H9 (cell line): ENCODE measurements around the gene GDF15. TPM values are rescaled to one million over a fixed set of nuclear protein-coding genes. Genes with fewer than 3 reads are reported as not detected.

Experiments
- DNase-seq: peaks from one replicate; pipeline ENCODE4 v3.0.0-alpha.2; 2017
- H2AFZ ChIP-seq: one replicate; pipeline ENCODE4 v1.6.1; 2013; ENCODE audit warnings: mild to moderate bottlenecking, low read length, control low read depth, moderate library complexity
- H2AK5ac ChIP-seq: 2 replicates; pipeline ENCODE4 v1.6.1; 2013; ENCODE audit warnings: low read length, control low read depth, mixed read lengths; ENCODE audit not compliant: insufficient read length
- H2BK120ac ChIP-seq: one replicate; pipeline ENCODE4 v1.6.1; 2013; ENCODE audit warnings: low read depth, mild to moderate bottlenecking, low read length, control low read depth, inconsistent platforms; ENCODE audit not compliant: poor library complexity, severe bottlenecking
- H2BK12ac ChIP-seq: 2 replicates; pipeline ENCODE4 v1.6.1; 2013; ENCODE audit warnings: low read length, control low read depth, mixed read lengths, low read depth; ENCODE audit not compliant: insufficient read length
- H2BK15ac ChIP-seq: 2 replicates; pipeline ENCODE4 v1.6.1; 2013; ENCODE audit warnings: low read depth, low read length, control low read depth
- H2BK20ac ChIP-seq: one replicate; pipeline ENCODE4 v1.6.1; 2013; ENCODE audit warnings: low read depth, mild to moderate bottlenecking, low read length, control low read depth, inconsistent platforms; ENCODE audit not compliant: poor library complexity, severe bottlenecking
- H2BK5ac ChIP-seq: 2 replicates; pipeline ENCODE4 v1.6.1; 2013; ENCODE audit warnings: low read length, control low read depth, mixed read lengths; ENCODE audit not compliant: insufficient read length
- H3K14ac ChIP-seq: 2 replicates; pipeline ENCODE4 v1.6.1; 2013; ENCODE audit warnings: low read length, control low read depth; ENCODE audit not compliant: insufficient read depth
- H3K18ac ChIP-seq: 2 replicates; pipeline ENCODE4 v1.6.1; 2013; ENCODE audit warnings: low read depth, mild to moderate bottlenecking, mixed read lengths, low read length, control low read depth; ENCODE audit not compliant: insufficient read length
- H3K23ac ChIP-seq: 2 replicates; pipeline ENCODE4 v1.6.1; 2013; ENCODE audit warnings: low read length, control low read depth, mixed read lengths, low read depth; ENCODE audit not compliant: insufficient read length
- H3K23me2 ChIP-seq: 2 replicates; pipeline ENCODE4 v1.6.1; 2013; ENCODE audit warnings: low read depth, mild to moderate bottlenecking, mixed read lengths, low read length, control low read depth; ENCODE audit not compliant: insufficient read length, poor library complexity, severe bottlenecking
- H3K27ac ChIP-seq: 2 replicates; pipeline ENCODE4 v1.5.1; 2013; ENCODE audit warnings: low read length, control low read depth, mixed read lengths, low read depth; ENCODE audit not compliant: insufficient read length
- H3K27me3 ChIP-seq: 2 replicates; pipeline ENCODE4 v1.6.1; 2013; ENCODE audit warnings: low read length, control low read depth, inconsistent platforms; ENCODE audit not compliant: insufficient read depth
- H3K4ac ChIP-seq: 2 replicates; pipeline ENCODE4 v1.6.1; 2013; ENCODE audit warnings: low read depth, mild to moderate bottlenecking, control low read depth, inconsistent platforms, low read length, moderate library complexity
- H3K4me1 ChIP-seq: 2 replicates; pipeline ENCODE4 v1.6.1; 2013; ENCODE audit warnings: low read length, control low read depth, inconsistent platforms; ENCODE audit not compliant: insufficient read depth
- H3K4me2 ChIP-seq: 2 replicates; pipeline ENCODE4 v1.6.1; 2013; ENCODE audit warnings: low read length, control low read depth, mixed read lengths; ENCODE audit not compliant: insufficient read length, insufficient read depth
- H3K56ac ChIP-seq: 2 replicates; pipeline ENCODE4 v1.6.1; 2013; ENCODE audit warnings: low read depth, mild to moderate bottlenecking, mixed read lengths, low read length, control low read depth; ENCODE audit not compliant: insufficient read length
- H3K79me1 ChIP-seq: 2 replicates; pipeline ENCODE4 v1.6.1; 2013; ENCODE audit warnings: low read depth, mild to moderate bottlenecking, moderate library complexity, low read length, control low read depth, inconsistent platforms; ENCODE audit not compliant: insufficient read depth, poor library complexity, severe bottlenecking
- H3K79me2 ChIP-seq: 2 replicates; pipeline ENCODE4 v1.6.1; 2013; ENCODE audit warnings: low read length, control low read depth, inconsistent platforms; ENCODE audit not compliant: insufficient read depth
- H3K9ac ChIP-seq: 2 replicates; pipeline ENCODE4 v1.6.1; 2013; ENCODE audit warnings: low read length, control low read depth, mixed read lengths; ENCODE audit not compliant: insufficient read length; ENCODE audit errors: extremely low read depth
- H3K9me3 ChIP-seq: one replicate; pipeline ENCODE4 v1.6.1; 2013; ENCODE audit warnings: low read depth, low read length, inconsistent platforms; ENCODE audit not compliant: control insufficient read depth
- H3T11ph ChIP-seq: one replicate; pipeline ENCODE4 v1.6.1; 2013; ENCODE audit warnings: mild to moderate bottlenecking, low read length, control low read depth, inconsistent platforms
- H4K20me1 ChIP-seq: one replicate; pipeline ENCODE4 v1.6.1; 2013; ENCODE audit not compliant: control insufficient read depth, insufficient read length, insufficient read depth
- H4K5ac ChIP-seq: 2 replicates; pipeline ENCODE4 v1.6.1; 2013; ENCODE audit warnings: low read depth, mild to moderate bottlenecking, mixed read lengths, low read length, control low read depth; ENCODE audit not compliant: insufficient read length
- H4K8ac ChIP-seq: replicated peaks from 2 replicates; pipeline ENCODE4 v1.6.1; 2013; ENCODE audit warnings: low read length, control low read depth, mixed read lengths, low read depth; ENCODE audit not compliant: insufficient read length
- H4K91ac ChIP-seq: 2 replicates; pipeline ENCODE4 v1.6.1; 2013; ENCODE audit warnings: low read depth, mild to moderate bottlenecking, moderate library complexity, mixed read lengths, low read length, control low read depth; ENCODE audit not compliant: insufficient read length
- H3K27ac Mint-ChIP-seq, 3 experiments: 2 replicates in 2 of 3; 3 replicates in 1 of 3; pipeline ENCODE4 v1.8.0; 2020 to 2021; ENCODE audit warnings: mixed read lengths in 3 of 3, mild to moderate bottlenecking in 1 of 3, moderate library complexity in 1 of 3
- H3K27me3 Mint-ChIP-seq: 2 replicates; pipeline ENCODE4 v1.8.0; 2021; ENCODE audit warnings: low read depth, mild to moderate bottlenecking, moderate library complexity, mixed read lengths
- H3K36me3 Mint-ChIP-seq, 3 experiments: 2 replicates in 2 of 3; 3 replicates in 1 of 3; pipeline ENCODE4 v1.8.0; 2020 to 2021; ENCODE audit warnings: low read depth in 3 of 3, mixed read lengths in 3 of 3; ENCODE audit not compliant: insufficient read depth in 1 of 3
- H3K4me1 Mint-ChIP-seq, 2 experiments: 2 replicates each; pipeline ENCODE4 v1.8.0; 2020; ENCODE audit warnings: mixed read lengths in 2 of 2
- H3K4me3 Mint-ChIP-seq, 2 experiments: 2 replicates in 1 of 2; 3 replicates in 1 of 2; pipeline ENCODE4 v1.8.0; 2020 to 2021; ENCODE audit warnings: mild to moderate bottlenecking in 2 of 2, mixed read lengths in 2 of 2, moderate library complexity in 1 of 2
- H3K9me3 Mint-ChIP-seq, 2 experiments: 2 replicates in 1 of 2; 3 replicates in 1 of 2; pipeline ENCODE4 v1.8.0; 2020; ENCODE audit warnings: mild to moderate bottlenecking in 2 of 2, mixed read lengths in 2 of 2, moderate library complexity in 1 of 2
- WGBS: extraction: QIAGEN DNeasy Blood & Tissue Kit; methylation state at CpG from one replicate; pipeline ENCODE4 v1.1.7; 2013; ENCODE audit warnings: missing lambda C conversion rate, low lambda C conversion rate, mixed read lengths; ENCODE audit not compliant: insufficient read length; ENCODE audit errors: extremely low coverage; 5-methylcytosine and 5-hydroxymethylcytosine counted together
- total RNA-seq: library from RNA; stranded (reverse); gene quantifications from 2 replicates; pipeline ENCODE4 v1.2.1, GENCODE V29; 2021
- TF ChIP-seq, protein P1 (sequence below): fragments of 200-600 bp; sonication (generic); conservative IDR thresholded peaks from 3 replicates; pipeline ENCODE4 v1.8.0; 2021; ENCODE audit warnings: antibody characterized with exemption, mild to moderate bottlenecking

Gene GDF15
- total RNA-seq, 1 experiment from 2014 or later: 5.7 TPM

DNA sequence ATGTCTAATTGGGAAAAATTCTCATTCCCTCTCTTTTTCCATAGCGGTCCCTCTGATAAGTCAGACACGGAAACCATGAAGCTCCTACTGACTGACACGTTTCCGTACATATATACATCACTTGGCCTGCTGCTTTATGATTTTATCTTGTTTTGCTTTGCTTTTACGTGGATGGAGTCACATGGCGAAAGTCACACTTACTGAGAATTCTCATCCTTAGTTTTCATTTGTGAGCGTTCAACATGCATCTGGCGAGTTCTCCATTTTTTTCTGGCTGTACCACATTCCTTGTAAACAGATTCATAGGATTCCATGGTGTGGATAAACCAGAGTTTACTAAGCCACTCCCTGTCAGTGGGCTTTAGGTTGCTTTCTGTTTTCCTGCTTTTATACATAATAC lies 24.3 kb upstream of the GDF15 start:
- Histone ChIP-seq H3K14ac (no peak overlapping the region), H2BK20ac (no peak overlapping the region), H3K9me3 (no peaks in the 10 kb centered on the region), H2AK5ac (no peak overlapping the region), H3K18ac (no peak overlapping the region), H3K4me2 (no peak overlapping the region), H3K79me2 (no peaks in the 10 kb centered on the region), H3K23ac (no peak overlapping the region), H2AFZ (no peak overlapping the region), H2BK12ac (no peak overlapping the region), H3K79me1 (no peaks in the 10 kb centered on the region), H4K5ac (no peak overlapping the region), H3K27me3 (no peaks in the 10 kb centered on the region), H3K56ac (no peak overlapping the region), H2BK120ac (no peak overlapping the region), H4K91ac (no peak overlapping the region), H3K9ac (no peak overlapping the region), H2BK5ac (no peak overlapping the region), H3T11ph (no peak overlapping the region), H3K27ac (no peak overlapping the region), H4K20me1 (no peaks in the 10 kb centered on the region), H3K4ac (no peak overlapping the region), H4K8ac (no peak overlapping the region), H3K23me2 (no peaks in the 10 kb centered on the region), H2BK15ac (no peak overlapping the region), H3K4me1 (0 out of 2 replicates have a peak, but pooled peaks cover 2% of the 10 kb centered on the region)
- H3K9me3 Mint-ChIP-seq: no peaks in the 10 kb centered on the region; a peak in 1 of 5 replicates
- no peaks in the 10 kb centered on the region for H3K27me3 Mint-ChIP-seq
- no peak overlapping the region for H3K4me3 Mint-ChIP-seq
- H3K4me1 Mint-ChIP-seq: peaks cover 18 to 24% of the 10 kb centered on the region in 2 experiments
- DNase-seq: no peak
- no CpG with 5 or more reads among the region's 8 CpGs for WGBS
- peaks cover 15 to 76% (median 19%) of the 10 kb centered on the region in 3 experiments for H3K36me3 Mint-ChIP-seq
- TF ChIP-seq, protein P1, sequence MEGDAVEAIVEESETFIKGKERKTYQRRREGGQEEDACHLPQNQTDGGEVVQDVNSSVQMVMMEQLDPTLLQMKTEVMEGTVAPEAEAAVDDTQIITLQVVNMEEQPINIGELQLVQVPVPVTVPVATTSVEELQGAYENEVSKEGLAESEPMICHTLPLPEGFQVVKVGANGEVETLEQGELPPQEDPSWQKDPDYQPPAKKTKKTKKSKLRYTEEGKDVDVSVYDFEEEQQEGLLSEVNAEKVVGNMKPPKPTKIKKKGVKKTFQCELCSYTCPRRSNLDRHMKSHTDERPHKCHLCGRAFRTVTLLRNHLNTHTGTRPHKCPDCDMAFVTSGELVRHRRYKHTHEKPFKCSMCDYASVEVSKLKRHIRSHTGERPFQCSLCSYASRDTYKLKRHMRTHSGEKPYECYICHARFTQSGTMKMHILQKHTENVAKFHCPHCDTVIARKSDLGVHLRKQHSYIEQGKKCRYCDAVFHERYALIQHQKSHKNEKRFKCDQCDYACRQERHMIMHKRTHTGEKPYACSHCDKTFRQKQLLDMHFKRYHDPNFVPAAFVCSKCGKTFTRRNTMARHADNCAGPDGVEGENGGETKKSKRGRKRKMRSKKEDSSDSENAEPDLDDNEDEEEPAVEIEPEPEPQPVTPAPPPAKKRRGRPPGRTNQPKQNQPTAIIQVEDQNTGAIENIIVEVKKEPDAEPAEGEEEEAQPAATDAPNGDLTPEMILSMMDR: no peak
- no peak overlapping the region; a peak in 1 of 7 replicates for H3K27ac Mint-ChIP-seq
